ENCODE data around the gene CXCR1.

DNA sequence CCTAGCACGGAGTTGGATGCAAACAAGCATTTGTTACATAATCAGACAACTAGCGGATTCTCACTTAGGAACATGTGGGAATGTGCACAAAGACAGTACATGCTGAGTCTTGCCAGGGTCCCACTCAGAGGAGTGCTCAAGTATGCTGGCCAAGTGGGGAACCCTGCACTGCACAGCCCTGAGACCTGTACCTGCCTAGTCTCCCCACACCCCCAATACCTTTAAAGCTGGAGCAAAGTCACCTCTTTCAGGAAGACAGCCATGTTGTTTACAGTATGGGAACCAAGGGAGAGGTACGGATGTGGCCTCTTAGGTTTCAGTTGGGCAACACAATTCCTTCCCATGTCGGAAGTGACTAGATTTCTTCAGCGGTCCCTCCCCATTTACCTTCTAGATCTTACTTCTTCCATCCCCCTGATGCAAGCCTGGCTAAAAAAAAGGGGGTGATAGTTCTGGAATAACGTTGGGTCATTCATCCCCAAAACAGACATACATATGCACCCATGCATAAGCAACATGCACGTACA is 10.7 kb downstream of the CXCR1 start:
- TF ChIP-seq, protein P1, sequence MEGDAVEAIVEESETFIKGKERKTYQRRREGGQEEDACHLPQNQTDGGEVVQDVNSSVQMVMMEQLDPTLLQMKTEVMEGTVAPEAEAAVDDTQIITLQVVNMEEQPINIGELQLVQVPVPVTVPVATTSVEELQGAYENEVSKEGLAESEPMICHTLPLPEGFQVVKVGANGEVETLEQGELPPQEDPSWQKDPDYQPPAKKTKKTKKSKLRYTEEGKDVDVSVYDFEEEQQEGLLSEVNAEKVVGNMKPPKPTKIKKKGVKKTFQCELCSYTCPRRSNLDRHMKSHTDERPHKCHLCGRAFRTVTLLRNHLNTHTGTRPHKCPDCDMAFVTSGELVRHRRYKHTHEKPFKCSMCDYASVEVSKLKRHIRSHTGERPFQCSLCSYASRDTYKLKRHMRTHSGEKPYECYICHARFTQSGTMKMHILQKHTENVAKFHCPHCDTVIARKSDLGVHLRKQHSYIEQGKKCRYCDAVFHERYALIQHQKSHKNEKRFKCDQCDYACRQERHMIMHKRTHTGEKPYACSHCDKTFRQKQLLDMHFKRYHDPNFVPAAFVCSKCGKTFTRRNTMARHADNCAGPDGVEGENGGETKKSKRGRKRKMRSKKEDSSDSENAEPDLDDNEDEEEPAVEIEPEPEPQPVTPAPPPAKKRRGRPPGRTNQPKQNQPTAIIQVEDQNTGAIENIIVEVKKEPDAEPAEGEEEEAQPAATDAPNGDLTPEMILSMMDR (IDR thresholded peaks at IDR 0.05), result no peak
- TF ChIP-seq POLR2AphosphoS5 (IDR thresholded peaks at IDR 0.05), result no peak
